NCI-H446 (cell line): ENCODE data around the gene ACTRT2.

ENCODE experiments used
- DNase-seq, 2 experiments: peaks; one replicate each; lab custom pipeline; 2025; lab: John Stamatoyannopoulos, UW

Gene ACTRT2

GRCh38 chr1:3003039-3003940 lies 18.0 kb upstream of the ACTRT2 start:
- no peak for DNase-seq

GRCh38 chr1:3003941-3004270 lies 17.4 kb upstream of the ACTRT2 start:
- no peak for DNase-seq

GRCh38 chr1:3004285-3005205 lies 16.7 kb upstream of the ACTRT2 start:
- DNase-seq, result no peak

DNA sequence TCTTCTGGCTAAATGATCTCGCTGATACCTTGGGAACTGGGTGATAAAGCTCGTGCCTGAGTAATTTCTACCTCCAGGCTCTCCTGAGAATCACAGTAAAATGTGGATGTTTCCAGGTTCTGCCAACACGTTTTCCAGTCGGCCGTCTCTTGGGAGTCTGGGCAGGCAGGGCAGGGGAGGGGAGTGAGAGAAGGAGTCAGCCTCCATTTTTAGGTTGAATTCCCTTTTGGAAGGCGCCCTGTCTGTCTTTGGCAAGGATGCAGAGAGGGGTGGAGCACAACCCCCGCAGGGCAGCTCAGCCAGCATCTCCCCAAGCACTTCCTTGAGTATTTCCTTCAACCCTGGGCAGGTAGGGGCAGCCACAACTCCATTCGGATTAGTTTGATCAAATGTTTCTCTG lies 15.5 kb upstream of the ACTRT2 start:
- no peak for DNase-seq

GRCh38 chr1:3007298-3008147 lies 13.7 kb upstream of the ACTRT2 start:
- DNase-seq, result no peak

DNA sequence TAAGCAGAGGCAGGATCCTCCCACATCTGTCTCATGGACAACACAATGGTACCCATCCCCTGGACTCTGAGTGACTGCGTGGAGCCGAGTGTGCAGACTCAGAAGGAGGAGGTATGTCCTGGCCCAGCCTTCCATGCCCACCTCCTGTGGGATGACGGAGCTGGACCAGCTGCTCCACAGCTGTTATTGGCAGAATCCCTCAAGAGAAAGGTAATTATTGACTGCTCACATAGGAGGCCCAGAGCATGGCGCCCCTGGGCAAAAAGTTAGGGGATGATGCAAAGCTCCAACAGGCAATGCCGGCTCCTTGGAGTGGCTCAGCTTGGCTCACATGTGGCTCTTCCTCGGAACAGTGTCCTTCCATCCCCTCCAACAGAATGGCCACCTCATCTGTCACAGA lies 12.2 kb upstream of the ACTRT2 start:
- no peak for DNase-seq

- no peak for DNase-seq
These were observed 11.7 kb upstream of the ACTRT2 start for GRCh38 chr1:3009556-3009955.

DNA sequence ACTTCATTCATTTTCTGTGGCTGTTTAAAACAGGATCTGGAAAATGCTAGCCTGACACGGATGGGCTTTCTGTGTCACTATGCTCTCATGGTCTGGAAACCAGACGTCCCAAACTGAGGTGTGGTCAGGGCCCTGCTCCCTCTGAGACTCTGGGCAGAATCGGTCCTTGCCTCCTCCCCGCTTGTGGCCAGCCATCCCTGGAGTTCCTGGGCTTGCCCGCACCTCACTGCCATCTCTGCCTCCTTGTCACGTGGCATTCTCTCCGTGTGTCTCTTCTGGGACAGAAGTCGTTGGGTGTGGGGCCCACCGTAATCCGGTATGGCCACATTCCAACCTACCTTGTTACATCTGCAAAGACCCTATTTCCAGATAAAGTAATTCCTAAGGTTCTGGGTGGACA lies 10.1 kb upstream of the ACTRT2 start:
- no peak for DNase-seq

GRCh38 chr1:3011631-3012455 lies 9.4 kb upstream of the ACTRT2 start:
- DNase-seq, result no peak

DNA sequence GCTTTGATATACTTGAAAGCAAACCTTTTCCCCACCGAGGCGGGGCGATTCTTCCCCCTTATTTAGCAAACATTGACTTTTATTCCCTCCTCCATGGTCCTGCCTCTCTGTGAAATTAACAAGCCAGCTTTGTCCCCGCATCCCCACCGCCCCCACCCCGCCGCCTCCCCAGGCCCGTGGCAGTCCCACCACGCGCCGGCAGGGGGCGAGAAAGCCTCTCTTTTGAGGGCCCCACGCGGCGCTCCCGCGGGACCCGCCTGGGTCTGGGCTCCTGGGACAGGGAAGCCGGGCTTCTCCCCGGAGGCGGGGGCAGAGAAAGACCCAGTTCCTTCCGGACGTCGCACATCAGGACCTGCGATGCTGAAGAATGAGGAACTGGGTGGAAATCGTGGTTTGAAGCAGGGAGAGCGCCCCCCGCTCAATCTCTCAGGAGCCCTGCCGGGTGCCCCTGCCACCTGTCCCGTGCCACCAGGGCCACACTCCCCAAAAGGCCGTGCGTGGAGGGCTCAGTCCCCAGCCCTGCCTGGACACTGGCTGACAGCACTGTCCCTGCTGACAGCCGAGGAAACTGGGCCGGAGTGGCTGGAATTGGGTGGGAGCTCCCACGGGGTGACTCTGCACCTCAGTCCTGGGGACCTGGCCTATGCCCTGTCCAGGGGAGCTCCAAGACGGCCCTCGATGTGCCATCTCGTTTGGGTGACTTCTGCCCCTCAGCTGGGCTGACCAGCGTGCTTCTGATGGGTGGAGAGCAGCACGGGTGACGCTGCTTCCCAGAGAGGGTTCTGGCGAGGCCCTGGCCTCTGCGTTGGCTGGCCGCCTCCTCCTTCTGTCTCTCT lies 8.6 kb upstream of the ACTRT2 start:
- peak in 1 of 2 experiments; percentile 14 for DNase-seq

GRCh38 chr1:3013371-3014049 lies 7.8 kb upstream of the ACTRT2 start:
- DNase-seq, result no peak

DNA sequence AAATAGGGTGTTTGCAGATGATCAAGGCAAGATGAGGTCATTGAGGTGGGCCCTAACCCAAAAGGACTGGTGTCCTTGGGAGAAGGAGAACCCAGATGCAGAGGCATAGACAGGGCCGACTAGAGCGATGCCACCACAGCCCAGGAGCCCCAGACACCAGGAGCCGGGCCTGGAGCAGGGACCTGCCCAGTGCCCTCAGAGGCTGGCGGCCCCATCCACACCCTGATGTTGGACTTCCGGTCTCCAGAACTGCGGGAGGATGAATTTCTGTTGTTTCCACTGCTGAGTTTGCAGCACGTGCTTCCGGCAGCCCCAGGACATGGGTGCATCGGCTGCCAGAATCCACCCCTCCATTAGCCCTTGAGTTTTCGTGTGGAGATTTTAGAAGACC lies 7.2 kb upstream of the ACTRT2 start:
- DNase-seq, result no peak

- DNase-seq, result no peak
These were observed 6.6 kb upstream of the ACTRT2 start for GRCh38 chr1:3014443-3015268.

GRCh38 chr1:3015269-3015635 lies 6.0 kb upstream of the ACTRT2 start:
- DNase-seq, result no peak

DNA sequence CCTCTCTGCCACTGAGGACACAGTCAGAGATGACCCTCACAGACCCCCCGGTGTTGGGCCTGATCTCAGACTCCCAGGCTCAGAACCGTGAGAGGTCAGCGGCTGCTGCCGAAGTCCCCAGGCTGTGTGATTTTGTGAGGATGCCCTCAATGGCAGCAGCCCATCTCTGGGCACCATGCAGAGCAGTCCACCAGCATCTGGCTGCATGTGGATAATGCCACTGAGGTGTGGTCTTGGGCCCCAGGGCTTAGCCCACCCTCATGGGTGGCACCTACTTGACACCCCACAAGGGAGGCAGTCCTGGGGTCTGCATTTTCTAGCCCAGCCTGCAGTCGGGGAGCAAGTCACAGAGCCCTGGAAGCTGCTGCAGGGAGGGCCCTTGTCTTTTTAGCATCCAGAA lies 5.5 kb upstream of the ACTRT2 start:
- DNase-seq, result no peak

DNA sequence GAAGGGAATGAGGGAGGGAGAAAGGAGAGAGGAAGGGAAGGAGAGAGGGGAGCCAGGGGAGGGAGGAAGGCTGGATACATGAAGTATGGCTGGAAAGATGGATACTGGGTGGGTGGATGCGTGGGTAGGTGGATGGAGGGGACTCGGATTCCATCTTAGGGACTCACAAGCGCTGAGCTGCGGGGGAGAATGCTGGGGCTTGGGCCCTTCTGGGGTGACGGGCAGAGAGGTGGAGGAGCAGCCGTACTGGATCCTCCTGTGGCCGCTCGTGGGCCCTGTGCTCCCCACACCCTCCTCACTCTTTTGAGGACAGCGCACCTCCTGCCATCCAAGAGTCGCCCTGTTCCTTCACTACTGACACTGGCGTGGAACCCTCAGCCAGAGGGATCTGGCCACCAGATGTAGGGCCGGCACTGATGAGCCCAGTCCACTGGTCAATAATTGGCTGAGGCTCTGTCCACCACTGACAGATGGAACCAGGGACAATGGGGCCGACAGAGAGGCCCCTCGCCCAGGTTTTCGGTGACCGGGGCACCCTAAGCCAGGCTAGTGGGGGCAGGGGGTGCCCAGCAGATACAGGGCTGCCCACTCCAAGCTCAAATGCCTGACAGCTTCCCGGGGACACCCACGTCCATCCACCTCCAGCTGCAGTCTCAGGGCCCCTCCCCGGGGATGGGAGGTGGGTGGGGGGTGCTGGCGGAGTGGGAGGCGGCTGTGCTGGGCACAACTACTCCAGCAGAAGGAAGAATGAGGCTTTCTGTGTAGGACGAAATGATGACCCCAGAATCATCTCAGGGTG lies 4.4 kb upstream of the ACTRT2 start:
- DNase-seq, result no peak

- no peak for DNase-seq
These were observed 3.7 kb upstream of the ACTRT2 start for GRCh38 chr1:3017440-3018050.

GRCh38 chr1:3018051-3018471 lies 3.2 kb upstream of the ACTRT2 start:
- no peak for DNase-seq
